GM23338 (cell line): ENCODE data around the gene VAV3. TPM values are rescaled to one million over a fixed set of nuclear protein-coding genes. Genes with fewer than 3 reads are reported as not detected.

Experiments
- ATAC-seq: fragments of 200-7000 bp; cut with Tn5 transposase; 3 replicates; pipeline ENCODE4 v1.9.1; 2020
- DNase-seq: peaks from one replicate; pipeline ENCODE4 v3.0.0-alpha.2; 2015; ENCODE audit warnings: low spot score
- H2AFZ ChIP-seq: fragments of 200-600 bp; sonication (generic); 2 replicates; pipeline ENCODE4 v1.8.0; 2016; ENCODE audit warnings: antibody characterized with exemption, mild to moderate bottlenecking, moderate library complexity
- H3F3A ChIP-seq: fragments of 200-600 bp; sonication (generic); replicated peaks from 2 replicates; pipeline ENCODE4 v1.8.0; 2017; ENCODE audit warnings: antibody characterized with exemption, mixed run types, low read depth
- H3K27ac ChIP-seq: fragments of 200-600 bp; sonication (generic); 2 replicates; pipeline ENCODE4 v1.6.1; 2016; ENCODE audit warnings: low read depth
- H3K27me3 ChIP-seq: fragments of 200-600 bp; sonication (generic); 2 replicates; pipeline ENCODE4 v1.8.0; 2016; ENCODE audit warnings: mild to moderate bottlenecking, mixed run types, moderate library complexity; ENCODE audit not compliant: insufficient read depth
- H3K36me3 ChIP-seq: fragments of 200-600 bp; sonication (generic); 2 replicates; pipeline ENCODE4 v1.8.0; 2016; ENCODE audit warnings: mild to moderate bottlenecking; ENCODE audit not compliant: insufficient read depth
- H3K4me1 ChIP-seq: fragments of 200-600 bp; sonication (generic); 2 replicates; pipeline ENCODE4 v1.8.0; 2016; ENCODE audit warnings: mild to moderate bottlenecking, moderate library complexity; ENCODE audit not compliant: insufficient read depth
- H3K4me2 ChIP-seq: fragments of 200-600 bp; sonication (generic); 2 replicates; pipeline ENCODE4 v1.7.1; 2017; ENCODE audit warnings: mixed run types
- H3K4me3 ChIP-seq: fragments of 200-600 bp; sonication (generic); 2 replicates; pipeline ENCODE4 v1.6.1; 2016; ENCODE audit warnings: mixed run types
- H3K79me2 ChIP-seq: fragments of 200-600 bp; sonication (generic); replicated peaks from 2 replicates; pipeline ENCODE4 v1.8.0; 2017; ENCODE audit warnings: mild to moderate bottlenecking; ENCODE audit not compliant: insufficient read depth
- H3K9me2 ChIP-seq: fragments of 200-600 bp; sonication (generic); 2 replicates; pipeline ENCODE4 v1.8.0; 2017; ENCODE audit not compliant: insufficient read depth
- H4K20me1 ChIP-seq: fragments of 200-600 bp; sonication (generic); replicated peaks from 2 replicates; pipeline ENCODE4 v1.8.0; 2017; ENCODE audit warnings: mild to moderate bottlenecking; ENCODE audit not compliant: insufficient read depth
- H3K27ac Mint-ChIP-seq: 2 replicates; pipeline ENCODE4 v1.8.0; 2020; ENCODE audit warnings: inconsistent platforms, mild to moderate bottlenecking, moderate library complexity, mixed read lengths
- H3K27me3 Mint-ChIP-seq: 3 replicates; pipeline ENCODE4 v1.8.0; 2022; ENCODE audit warnings: low read depth, mild to moderate bottlenecking, moderate library complexity, mixed read lengths, inconsistent platforms; ENCODE audit not compliant: insufficient read depth, poor library complexity
- H3K36me3 Mint-ChIP-seq: 3 replicates; pipeline ENCODE4 v1.8.0; 2021; ENCODE audit warnings: low read depth, mild to moderate bottlenecking, inconsistent platforms, moderate library complexity, mixed read lengths
- H3K4me1 Mint-ChIP-seq: 3 replicates; pipeline ENCODE4 v1.8.0; 2020; ENCODE audit warnings: mild to moderate bottlenecking, inconsistent platforms, mixed read lengths
- H3K4me3 Mint-ChIP-seq: 3 replicates; pipeline ENCODE4 v1.8.0; 2021; ENCODE audit warnings: moderate library complexity, mild to moderate bottlenecking, inconsistent platforms, mixed read lengths
- H3K9me3 Mint-ChIP-seq: 3 replicates; pipeline ENCODE4 v1.8.0; 2020; ENCODE audit warnings: moderate library complexity, mild to moderate bottlenecking, inconsistent platforms, mixed read lengths
- CREB1 ChIP-seq: fragments of 250-450 bp; sonication (Bioruptor Pico); IDR thresholded peaks from 2 replicates; pipeline ENCODE4 v1.5.0; 2020; ENCODE audit warnings: low read depth, mild to moderate bottlenecking, moderate library complexity
- CTCF ChIP-seq, 2 experiments: fragments of 200-600 bp in 1 of 2; sonication (generic) in 1 of 2; conservative IDR thresholded peaks; 2 replicates each; pipeline versions ENCODE4 v1.5.1 to v1.6.1; 2016 to 2017; ENCODE audit warnings: antibody characterized with exemption in 2 of 2, low read depth in 2 of 2, mild to moderate bottlenecking in 2 of 2, moderate library complexity in 1 of 2
- ETS1 ChIP-seq: IDR thresholded peaks from 2 replicates; pipeline ENCODE4 v1.6.1; 2016; ENCODE audit warnings: antibody characterized with exemption
- EZH2 ChIP-seq: fragments of 200-600 bp; sonication (generic); IDR thresholded peaks from one replicate; pipeline ENCODE4 v1.8.0; 2017; ENCODE audit warnings: antibody characterized with exemption, mild to moderate bottlenecking, low read depth; ENCODE audit not compliant: unreplicated experiment
- EZH2phosphoT487 ChIP-seq: fragments of 200-600 bp; sonication (generic); IDR thresholded peaks from one replicate; pipeline ENCODE4 v1.8.1; 2018; ENCODE audit warnings: antibody characterized with exemption; ENCODE audit not compliant: unreplicated experiment
- JUNB ChIP-seq: IDR thresholded peaks from one replicate; pipeline ENCODE4 v1.6.1; 2016; ENCODE audit warnings: antibody characterized with exemption; ENCODE audit not compliant: unreplicated experiment
- NANOG ChIP-seq: IDR thresholded peaks from 2 replicates; pipeline ENCODE4 v1.6.1; 2016; ENCODE audit warnings: antibody characterized with exemption, borderline replicate concordance
- POLR2AphosphoS5 ChIP-seq: IDR thresholded peaks from 2 replicates; pipeline ENCODE4 v1.6.1; 2016; ENCODE audit warnings: antibody characterized with exemption, low read depth
- STAT1 ChIP-seq: IDR thresholded peaks from one replicate; pipeline ENCODE4 v1.6.1; 2016; ENCODE audit warnings: antibody characterized with exemption; ENCODE audit not compliant: unreplicated experiment
- ZNF114 ChIP-seq: fragments of 250-450 bp; sonication (Bioruptor Pico); IDR thresholded peaks from 2 replicates; pipeline ENCODE4 v1.5.0; 2020; ENCODE audit warnings: mild to moderate bottlenecking, moderate library complexity
- ZNF331 ChIP-seq: fragments of 250-450 bp; sonication (Bioruptor Pico); IDR thresholded peaks from 2 replicates; pipeline ENCODE4 v1.5.0; 2020; ENCODE audit warnings: low read depth, mild to moderate bottlenecking, moderate library complexity
- ZNF462 ChIP-seq: fragments of 250-450 bp; sonication (Bioruptor Pico); IDR thresholded peaks from 2 replicates; pipeline ENCODE4 v1.5.0; 2020; ENCODE audit warnings: mild to moderate bottlenecking, moderate library complexity
- polyA plus RNA-seq: library from polyadenylated mRNA; unstranded; fragments of >200 nt; fragmentation: Nextera tagmentation; extraction: Ambion mirVana; gene quantifications from 2 replicates; pipeline ENCODE4 v1.2.1, GENCODE V29; 2016
- total RNA-seq: library from RNA; depleted of rRNA; stranded (reverse); fragments of >200 nt; shearing (Covaris generic); gene quantifications from 2 replicates; pipeline ENCODE4 v1.2.3, GENCODE V29; 2014

Gene VAV3
- total and polyA plus RNA-seq, 2 experiments from 2014 or later, result 3.0 to 11.3 TPM

- TF ChIP-seq ZNF462 (CRISPR knock-in tag) (no peak), CTCF (conservative IDR thresholded peaks at IDR 0.05; ENCODE audit: low read depth in 2 of 2) (no peak), POLR2AphosphoS5 (no peak), EZH2 (no peak), ZNF331 (CRISPR knock-in tag) (no peak), STAT1 (no peak)
These were observed 292.0 kb downstream of the VAV3 start (continued) for GRCh38 chr1:107673006-107673405.

- H3K4me3 ChIP-seq, result no peak overlapping the region
- no peak overlapping the region for H3K27ac Mint-ChIP-seq
- DNase-seq (no peak), ATAC-seq (no peak)
- H3K9me2 ChIP-seq, result no peaks in the 10 kb centered on the region
- no peaks in the 10 kb centered on the region for H3K27me3 ChIP-seq
- H3K79me2 ChIP-seq, result no peaks in the 10 kb centered on the region
- H3K27ac ChIP-seq, result no peak overlapping the region
- H3K9me3 Mint-ChIP-seq, result peaks cover 2% of the 10 kb centered on the region; the same call in 2 of the 3 replicates
- H3K4me1 ChIP-seq, result no peaks in the 10 kb centered on the region
- peaks cover 2% of the 10 kb centered on the region for H3K27me3 Mint-ChIP-seq
- no peaks in the 10 kb centered on the region; the same call in 2 of the 3 replicates for H3K4me1 Mint-ChIP-seq
- no peaks in the 10 kb centered on the region for H3F3A ChIP-seq
- H3K36me3 ChIP-seq, result no peaks in the 10 kb centered on the region
- no peak overlapping the region for H3K4me3 Mint-ChIP-seq
- H3K4me2 ChIP-seq, result no peak overlapping the region
- H4K20me1 ChIP-seq, result no peaks in the 10 kb centered on the region
- peaks cover 7% of the 10 kb centered on the region; the same call in 2 of the 3 replicates for H3K36me3 Mint-ChIP-seq
- no peak overlapping the region for H2AFZ ChIP-seq
- TF ChIP-seq CTCF (conservative IDR thresholded peaks at IDR 0.05; ENCODE audit: low read depth in 2 of 2) (no peak), JUNB (no peak), CREB1 (CRISPR knock-in tag) (no peak), ETS1 (no peak), ZNF114 (no peak), STAT1 (no peak), EZH2phosphoT487 (no peak), POLR2AphosphoS5 (no peak), NANOG (no peak), ZNF331 (CRISPR knock-in tag) (no peak)
These were observed 294.5 kb downstream of the VAV3 start for GRCh38 chr1:107670397-107671040.
